ENCODE results near the gene ANP32E.
"Not testable (repeated sequence)": the region's sequence is repeated elsewhere in the genome, so short reads cannot be mapped to it uniquely, and the experiment has no call there.

Gene ANP32E

GRCh38 chr1:150210706-150211105 lies 25.2 kb downstream of the ANP32E start:
- Histone ChIP-seq H3K27me3 (ENCODE audit: insufficient read depth, poor library complexity, severe bottlenecking) (no peaks in the 10 kb centered on the region), H3K4me3 (replicated peaks; ENCODE audit: insufficient read depth, low read length) (no peak overlapping the region), H3K27ac (replicated peaks) (no peak overlapping the region)
- TF ChIP-seq REST (IDR thresholded peaks at IDR 0.05; ENCODE audit: insufficient replicate concordance, low read depth) = no peak
- TF ChIP-seq GABPA (IDR thresholded peaks at IDR 0.05; ENCODE audit: low read depth) = no peak
- no peak for TF ChIP-seq POLR2AphosphoS5 (IDR thresholded peaks at IDR 0.05; ENCODE audit: low read depth)
- TF ChIP-seq SPI1 (IDR thresholded peaks at IDR 0.05; ENCODE audit: borderline replicate concordance, low read depth) = no peak
- TF ChIP-seq CTCF (IDR thresholded peaks at IDR 0.05; ENCODE audit: insufficient read depth, low read length) = no peak
- DNase-seq (ENCODE audit: low read depth in 1 of 2, low spot score in 1 of 2) = no peak

- DNase-seq (ENCODE audit: low read depth in 1 of 2, low spot score in 1 of 2) = no peak
- no peak overlapping the region for H3K27ac ChIP-seq (replicated peaks)
- no peak overlapping the region for H3K4me3 ChIP-seq (replicated peaks; ENCODE audit: insufficient read depth, low read length)
- TF ChIP-seq GABPA (IDR thresholded peaks at IDR 0.05; ENCODE audit: low read depth) (no peak), SPI1 (IDR thresholded peaks at IDR 0.05; ENCODE audit: borderline replicate concordance, low read depth) (no peak), REST (IDR thresholded peaks at IDR 0.05; ENCODE audit: insufficient replicate concordance, low read depth) (no peak), POLR2AphosphoS5 (IDR thresholded peaks at IDR 0.05; ENCODE audit: low read depth) (no peak), CTCF (IDR thresholded peaks at IDR 0.05; ENCODE audit: insufficient read depth, low read length) (no peak)
- H3K27me3 ChIP-seq (ENCODE audit: insufficient read depth, poor library complexity, severe bottlenecking) = no peaks in the 10 kb centered on the region
Observed at GRCh38 chr1:150210091-150210490, 25.8 kb downstream of the ANP32E start.

GRCh38 chr1:150208460-150208859 lies 27.5 kb downstream of the ANP32E start:
- not testable (repeated sequence) for H3K4me3 ChIP-seq (replicated peaks; ENCODE audit: insufficient read depth, low read length); H3K27me3 ChIP-seq (ENCODE audit: insufficient read depth, poor library complexity, severe bottlenecking); H3K27ac ChIP-seq (replicated peaks); DNase-seq (ENCODE audit: low read depth in 1 of 2, low spot score in 1 of 2)

GRCh38 chr1:150207281-150207971 lies 28.5 kb downstream of the ANP32E start:
- H3K27ac ChIP-seq (replicated peaks) = no peak overlapping the region
- TF ChIP-seq CTCF (IDR thresholded peaks at IDR 0.05; ENCODE audit: insufficient read depth, low read length) = no peak
- no peak for TF ChIP-seq SPI1 (IDR thresholded peaks at IDR 0.05; ENCODE audit: borderline replicate concordance, low read depth)
- no peak for TF ChIP-seq POLR2AphosphoS5 (IDR thresholded peaks at IDR 0.05; ENCODE audit: low read depth)
- no peak for TF ChIP-seq GABPA (IDR thresholded peaks at IDR 0.05; ENCODE audit: low read depth)
- no peak for TF ChIP-seq REST (IDR thresholded peaks at IDR 0.05; ENCODE audit: insufficient replicate concordance, low read depth)
- no peak for DNase-seq (ENCODE audit: low read depth in 1 of 2, low spot score in 1 of 2)
- H3K4me3 ChIP-seq (replicated peaks; ENCODE audit: insufficient read depth, low read length) = no peak overlapping the region
- no peaks in the 10 kb centered on the region for H3K27me3 ChIP-seq (ENCODE audit: insufficient read depth, poor library complexity, severe bottlenecking)
